Embryonic facial prominence (tissue), 1 donor: Measurements from ENCODE around the gene MAD1L1.

Source experiments
- DNase-seq: peaks from one replicate; pipeline ENCODE4 v3.0.0-alpha.2; 2016; ENCODE audit errors: extremely low spot score

Gene MAD1L1

GRCh38 chr7:1914321-1914720 is 318.4 kb downstream of the MAD1L1 start:
- DNase-seq, result no peak

- no peak for DNase-seq
Observed at GRCh38 chr7:1913466-1914282, 319.1 kb downstream of the MAD1L1 start.

GRCh38 chr7:1912593-1913465 is 319.9 kb downstream of the MAD1L1 start:
- DNase-seq, result no peak

GRCh38 chr7:1911571-1911970 is 321.2 kb downstream of the MAD1L1 start:
- no peak for DNase-seq

- no peak for DNase-seq
Observed at GRCh38 chr7:1910827-1911226, 321.9 kb downstream of the MAD1L1 start.

- no peak for DNase-seq
Observed at GRCh38 chr7:1910081-1910685, 322.6 kb downstream of the MAD1L1 start.

GRCh38 chr7:1909476-1909875 is 323.3 kb downstream of the MAD1L1 start:
- DNase-seq, result no peak

- no peak for DNase-seq
Observed at GRCh38 chr7:1908823-1909420, 323.8 kb downstream of the MAD1L1 start.

- no peak for DNase-seq
Observed at GRCh38 chr7:1907751-1908365, 324.9 kb downstream of the MAD1L1 start.

GRCh38 chr7:1906988-1907745 is 325.6 kb downstream of the MAD1L1 start:
- no peak for DNase-seq

GRCh38 chr7:1906087-1906830 is 326.5 kb downstream of the MAD1L1 start:
- no peak for DNase-seq

- DNase-seq, result no peak
Observed at GRCh38 chr7:1902231-1902855, 330.4 kb downstream of the MAD1L1 start.

GRCh38 chr7:1901431-1902210 is 331.1 kb downstream of the MAD1L1 start:
- no peak for DNase-seq

GRCh38 chr7:1900847-1901246 is 331.9 kb downstream of the MAD1L1 start:
- DNase-seq, result no peak

GRCh38 chr7:1899951-1900762 is 332.6 kb downstream of the MAD1L1 start:
- DNase-seq, result no peak

- no peak for DNase-seq
Observed at GRCh38 chr7:1899196-1899595, 333.5 kb downstream of the MAD1L1 start.

- no peak for DNase-seq
Observed at GRCh38 chr7:1898628-1899185, 334.0 kb downstream of the MAD1L1 start.
